Gastrocnemius medialis (tissue), 4 donors: ENCODE measurements around the gene ARF3.

Experiments used
- POLR2A ChIP-seq, 2 donors: fragments of 450-650 bp; IDR thresholded peaks; one replicate each; pipeline ENCODE4 v1.6.1; 2017; ENCODE audit warnings: antibody characterized with exemption in 2 of 2, mild to moderate bottlenecking in 2 of 2, moderate library complexity in 2 of 2
- TF ChIP-seq, protein P1 (sequence below), 5 experiments: fragments of 450-650 bp in 3 of 5; fragments of 200-600 bp in 2 of 5; sonication (generic) in 2 of 5; IDR thresholded peaks in 4 of 5; conservative IDR thresholded peaks in 1 of 5; 1 replicate in 4 of 5; 2 replicates in 1 of 5; pipeline ENCODE4 v1.5.1; 2016 to 2019; ENCODE audit warnings: antibody characterized with exemption in 5 of 5, mild to moderate bottlenecking in 3 of 5, moderate library complexity in 3 of 5

DNA sequence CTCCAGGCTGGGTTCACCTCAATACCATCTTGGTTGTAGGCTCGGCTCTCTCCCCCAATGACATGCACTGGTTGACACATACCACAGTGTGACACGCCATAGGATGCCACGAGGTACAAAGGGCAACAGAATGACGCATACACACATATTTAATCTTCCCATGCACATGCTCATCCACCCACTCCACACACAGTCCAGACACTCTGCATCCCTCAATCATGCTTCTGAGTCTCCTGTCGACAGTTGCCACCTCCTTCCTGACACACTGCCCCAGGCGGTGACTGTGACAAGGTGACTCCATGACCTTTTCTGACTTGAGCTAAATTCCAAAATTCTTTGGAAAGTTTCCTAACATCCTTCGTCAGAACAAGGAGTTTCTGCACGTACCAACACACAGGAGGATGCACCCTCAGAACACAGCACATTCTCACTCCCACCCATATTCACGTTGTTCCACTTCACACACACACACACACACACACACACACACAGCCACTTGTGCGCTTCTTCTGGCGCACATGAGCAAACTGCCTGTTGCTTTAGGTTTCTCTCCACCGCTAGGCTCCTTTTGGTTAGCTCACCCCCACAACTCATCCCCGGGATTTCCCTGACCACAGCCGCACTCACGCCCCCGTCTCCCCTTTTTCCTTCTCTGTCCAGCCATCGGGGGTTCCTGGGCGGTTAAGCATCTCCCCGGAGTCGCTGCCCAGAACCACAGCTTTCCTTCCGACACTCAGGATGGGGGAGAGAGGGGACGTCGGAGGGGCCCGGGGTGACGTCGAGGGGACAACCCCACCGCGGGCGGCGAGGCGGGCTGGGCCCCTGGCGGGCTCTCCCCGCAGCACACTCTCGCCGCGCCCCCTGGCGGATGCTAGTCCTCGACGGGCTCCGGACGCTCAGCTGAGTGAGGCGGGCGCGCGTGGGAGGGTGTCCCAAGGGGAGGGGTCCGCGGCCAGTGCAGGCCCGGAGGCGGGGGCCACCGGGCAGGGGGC is 20.3 kb upstream of the ARF3 start:
- TF ChIP-seq POLR2A (IDR thresholded peaks at IDR 0.05) = no peak
- TF ChIP-seq, protein P1, sequence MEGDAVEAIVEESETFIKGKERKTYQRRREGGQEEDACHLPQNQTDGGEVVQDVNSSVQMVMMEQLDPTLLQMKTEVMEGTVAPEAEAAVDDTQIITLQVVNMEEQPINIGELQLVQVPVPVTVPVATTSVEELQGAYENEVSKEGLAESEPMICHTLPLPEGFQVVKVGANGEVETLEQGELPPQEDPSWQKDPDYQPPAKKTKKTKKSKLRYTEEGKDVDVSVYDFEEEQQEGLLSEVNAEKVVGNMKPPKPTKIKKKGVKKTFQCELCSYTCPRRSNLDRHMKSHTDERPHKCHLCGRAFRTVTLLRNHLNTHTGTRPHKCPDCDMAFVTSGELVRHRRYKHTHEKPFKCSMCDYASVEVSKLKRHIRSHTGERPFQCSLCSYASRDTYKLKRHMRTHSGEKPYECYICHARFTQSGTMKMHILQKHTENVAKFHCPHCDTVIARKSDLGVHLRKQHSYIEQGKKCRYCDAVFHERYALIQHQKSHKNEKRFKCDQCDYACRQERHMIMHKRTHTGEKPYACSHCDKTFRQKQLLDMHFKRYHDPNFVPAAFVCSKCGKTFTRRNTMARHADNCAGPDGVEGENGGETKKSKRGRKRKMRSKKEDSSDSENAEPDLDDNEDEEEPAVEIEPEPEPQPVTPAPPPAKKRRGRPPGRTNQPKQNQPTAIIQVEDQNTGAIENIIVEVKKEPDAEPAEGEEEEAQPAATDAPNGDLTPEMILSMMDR (IDR thresholded peaks at IDR 0.05 in 4 of 5, conservative IDR thresholded peaks at IDR 0.05 in 1 of 5) = peak; percentile 53 to 75 (median 62)
